ENCODE measurements around the gene SCN2A. TPM values are rescaled to one million over a fixed set of nuclear protein-coding genes. Genes with fewer than 3 reads are reported as not detected.
A peak's percentile ranks its signal among the peaks of the same experiment; 100 is the strongest.
"Not testable (repeated sequence)": the region's sequence is repeated elsewhere in the genome, so short reads cannot be mapped to it uniquely, and the experiment has no call there.

Gene SCN2A
- total and polyA plus RNA-seq, 5 donors from 2014 or later: not detected

DNA sequence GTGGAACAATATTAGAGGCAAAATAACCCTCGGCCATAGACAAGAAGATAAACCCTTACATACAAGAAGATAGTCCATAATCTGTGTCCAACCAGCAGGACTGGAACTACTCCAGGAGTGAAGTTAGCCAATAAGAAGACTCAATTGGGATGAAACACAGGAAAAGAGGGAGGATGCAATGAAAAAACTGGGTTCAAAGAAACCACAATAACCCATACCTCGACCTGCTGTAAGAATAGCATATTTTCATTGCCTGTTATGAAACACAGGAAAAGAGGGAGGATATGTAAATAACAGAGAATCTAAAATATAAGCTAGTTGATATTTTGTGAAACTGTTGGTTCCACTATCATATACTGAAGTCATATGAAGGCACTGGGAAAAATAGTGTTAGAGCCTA, 143.1 kb downstream of the SCN2A start:
- no peak overlapping the region for H3K4me3 ChIP-seq (ENCODE audit: low read depth, low read length)
- Mint-ChIP-seq H3K4me3 (no peak overlapping the region), H3K27me3 (no peaks in the 10 kb centered on the region), H3K27ac (no peak overlapping the region), H3K36me3 (no peaks in the 10 kb centered on the region), H3K4me1 (no peaks in the 10 kb centered on the region), H3K9me3 (peaks cover 0 to 3% (median 0%) of the 10 kb centered on the region in 7 donors)
- H3K27ac ChIP-seq (ENCODE audit: insufficient read depth, low read length, poor library complexity, severe bottlenecking): no peak overlapping the region
- H3K36me3 ChIP-seq (ENCODE audit: control insufficient read depth, insufficient read depth, low read length): no peaks in the 10 kb centered on the region
- no peak for ATAC-seq (ENCODE audit: low read depth in 2 of 2)
- DNase-seq: no peak
- H3K9me3 ChIP-seq (ENCODE audit: control insufficient read depth in 2 of 2, low read length in 2 of 2): no peaks in the 10 kb centered on the region
- H3K27me3 ChIP-seq (ENCODE audit: control insufficient read depth, insufficient read depth, low read length): no peaks in the 10 kb centered on the region
- H3K4me1 ChIP-seq (ENCODE audit: control insufficient read depth, insufficient read depth, low read length, poor library complexity, severe bottlenecking): no peaks in the 10 kb centered on the region

DNA sequence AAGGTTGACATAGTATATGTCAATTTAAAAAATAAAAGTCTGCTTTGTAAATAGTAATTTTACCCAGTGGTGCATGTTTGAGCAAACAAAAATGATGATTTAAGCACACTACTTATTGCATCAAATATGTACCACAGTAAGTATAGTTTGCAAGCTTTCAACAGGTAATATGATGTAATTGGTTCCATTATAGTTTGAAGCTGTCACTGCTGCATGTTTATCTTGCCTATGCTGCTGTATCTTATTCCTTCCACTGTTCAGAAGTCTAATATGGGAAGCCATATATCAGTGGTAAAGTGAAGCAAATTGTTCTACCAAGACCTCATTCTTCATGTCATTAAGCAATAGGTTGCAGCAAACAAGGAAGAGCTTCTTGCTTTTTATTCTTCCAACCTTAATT, 151.7 kb downstream of the SCN2A start:
- no peak overlapping the region for H3K27ac ChIP-seq (ENCODE audit: insufficient read depth, low read length, poor library complexity, severe bottlenecking)
- no peaks in the 10 kb centered on the region for H3K9me3 Mint-ChIP-seq
- ATAC-seq (ENCODE audit: low read depth in 2 of 2): no peak
- H3K4me3 ChIP-seq (ENCODE audit: low read depth, low read length): no peak overlapping the region
- peaks cover 3 to 10% (median 6%) of the 10 kb centered on the region in 4 donors for H3K4me1 Mint-ChIP-seq
- H3K27me3 ChIP-seq (ENCODE audit: control insufficient read depth, insufficient read depth, low read length): peaks cover 2% of the 10 kb centered on the region
- no peaks in the 10 kb centered on the region for H3K9me3 ChIP-seq (ENCODE audit: control insufficient read depth in 2 of 2, low read length in 2 of 2)
- DNase-seq: no peak
- peaks cover 16% of the 10 kb centered on the region for H3K27me3 Mint-ChIP-seq
- H3K4me3 Mint-ChIP-seq: no peak overlapping the region
- no peaks in the 10 kb centered on the region for H3K36me3 Mint-ChIP-seq
- H3K4me1 ChIP-seq (ENCODE audit: control insufficient read depth, insufficient read depth, low read length, poor library complexity, severe bottlenecking): no peaks in the 10 kb centered on the region
- no peak overlapping the region for H3K27ac Mint-ChIP-seq
- no peaks in the 10 kb centered on the region for H3K36me3 ChIP-seq (ENCODE audit: control insufficient read depth, insufficient read depth, low read length)

GRCh38 chr2:165391791-165392190, 152.6 kb downstream of the SCN2A start:
- Mint-ChIP-seq H3K27me3 (peaks cover 20% of the 10 kb centered on the region), H3K4me1 (peaks cover 3 to 10% (median 6%) of the 10 kb centered on the region in 4 donors), H3K27ac (no peak overlapping the region), H3K9me3 (no peaks in the 10 kb centered on the region), H3K4me3 (no peak overlapping the region), H3K36me3 (no peaks in the 10 kb centered on the region)
- Histone ChIP-seq H3K9me3 (ENCODE audit: control insufficient read depth in 2 of 2, low read length in 2 of 2) (no peaks in the 10 kb centered on the region), H3K4me1 (ENCODE audit: control insufficient read depth, insufficient read depth, low read length, poor library complexity, severe bottlenecking) (no peaks in the 10 kb centered on the region), H3K27me3 (ENCODE audit: control insufficient read depth, insufficient read depth, low read length) (peaks cover 2% of the 10 kb centered on the region), H3K36me3 (ENCODE audit: control insufficient read depth, insufficient read depth, low read length) (no peaks in the 10 kb centered on the region), H3K27ac (ENCODE audit: insufficient read depth, low read length, poor library complexity, severe bottlenecking) (no peak overlapping the region), H3K4me3 (ENCODE audit: low read depth, low read length) (no peak overlapping the region)
- ATAC-seq (ENCODE audit: low read depth in 2 of 2): no peak
- DNase-seq: peak in 1 of 3 donors; percentile 13

- H3K4me1 ChIP-seq (ENCODE audit: control insufficient read depth, insufficient read depth, low read length, poor library complexity, severe bottlenecking); H3K27ac Mint-ChIP-seq; H3K4me3 Mint-ChIP-seq; H3K36me3 ChIP-seq (ENCODE audit: control insufficient read depth, insufficient read depth, low read length); H3K4me3 ChIP-seq (ENCODE audit: low read depth, low read length); H3K27ac ChIP-seq (ENCODE audit: insufficient read depth, low read length, poor library complexity, severe bottlenecking); H3K36me3 Mint-ChIP-seq; H3K9me3 Mint-ChIP-seq; H3K27me3 ChIP-seq (ENCODE audit: control insufficient read depth, insufficient read depth, low read length); DNase-seq; H3K9me3 ChIP-seq (ENCODE audit: control insufficient read depth in 2 of 2, low read length in 2 of 2); ATAC-seq (ENCODE audit: low read depth in 2 of 2); H3K4me1 Mint-ChIP-seq: not testable (repeated sequence)
- peaks cover 21% of the 10 kb centered on the region for H3K27me3 Mint-ChIP-seq
Observed at GRCh38 chr2:165398603-165399002, 159.4 kb downstream of the SCN2A start.

DNA sequence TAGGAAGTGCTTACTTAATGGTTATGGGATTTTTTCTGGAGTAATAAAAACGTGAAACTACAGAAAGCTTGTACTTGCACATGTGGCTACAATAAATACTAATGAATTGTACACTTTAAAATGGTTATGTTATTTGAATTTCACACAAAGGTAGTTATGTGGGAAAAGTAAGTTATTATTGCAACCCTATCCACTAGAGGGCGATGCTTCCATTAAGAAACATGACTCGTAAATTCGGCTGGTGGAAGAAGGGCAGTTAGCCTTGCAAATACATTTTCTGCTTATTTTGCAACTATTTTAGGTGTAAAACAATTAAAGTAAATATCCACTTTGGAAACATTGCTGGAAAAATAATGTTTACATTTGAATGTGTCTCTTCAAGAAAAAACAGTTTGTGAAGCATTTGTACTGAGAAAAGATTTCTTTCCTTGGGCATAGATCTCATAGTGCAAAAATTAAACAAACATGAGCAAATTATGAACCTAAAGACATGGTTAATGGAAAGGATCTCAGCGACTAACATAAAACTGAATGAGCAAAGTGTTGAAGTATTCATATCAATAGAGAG, 162.2 kb downstream of the SCN2A start:
- Histone ChIP-seq H3K36me3 (ENCODE audit: control insufficient read depth, insufficient read depth, low read length) (no peaks in the 10 kb centered on the region), H3K9me3 (ENCODE audit: control insufficient read depth in 2 of 2, low read length in 2 of 2) (no peaks in the 10 kb centered on the region), H3K4me1 (ENCODE audit: control insufficient read depth, insufficient read depth, low read length, poor library complexity, severe bottlenecking) (no peaks in the 10 kb centered on the region), H3K27me3 (ENCODE audit: control insufficient read depth, insufficient read depth, low read length) (peaks cover 3% of the 10 kb centered on the region), H3K4me3 (ENCODE audit: low read depth, low read length) (no peak overlapping the region), H3K27ac (ENCODE audit: insufficient read depth, low read length, poor library complexity, severe bottlenecking) (no peak overlapping the region)
- Mint-ChIP-seq H3K36me3 (no peaks in the 10 kb centered on the region), H3K9me3 (no peaks in the 10 kb centered on the region), H3K4me1 (no peaks in the 10 kb centered on the region), H3K4me3 (no peak overlapping the region), H3K27me3 (peaks cover 13% of the 10 kb centered on the region), H3K27ac (no peak overlapping the region)
- ATAC-seq (ENCODE audit: low read depth in 2 of 2) (no peak), DNase-seq (peak in 2 of 3 donors; percentile 41 to 75)

GRCh38 chr2:165402162-165402561, 162.9 kb downstream of the SCN2A start:
- no peak overlapping the region for H3K27ac ChIP-seq (ENCODE audit: insufficient read depth, low read length, poor library complexity, severe bottlenecking)
- no peaks in the 10 kb centered on the region for H3K9me3 ChIP-seq (ENCODE audit: control insufficient read depth in 2 of 2, low read length in 2 of 2)
- H3K27me3 Mint-ChIP-seq: peaks cover 13% of the 10 kb centered on the region
- H3K4me3 Mint-ChIP-seq: no peak overlapping the region
- H3K9me3 Mint-ChIP-seq: no peaks in the 10 kb centered on the region
- no peak for DNase-seq
- H3K27ac Mint-ChIP-seq: no peak overlapping the region
- H3K4me3 ChIP-seq (ENCODE audit: low read depth, low read length): no peak overlapping the region
- ATAC-seq (ENCODE audit: low read depth in 2 of 2): no peak
- H3K4me1 Mint-ChIP-seq: no peaks in the 10 kb centered on the region
- no peaks in the 10 kb centered on the region for H3K36me3 ChIP-seq (ENCODE audit: control insufficient read depth, insufficient read depth, low read length)
- H3K4me1 ChIP-seq (ENCODE audit: control insufficient read depth, insufficient read depth, low read length, poor library complexity, severe bottlenecking): no peaks in the 10 kb centered on the region
- H3K27me3 ChIP-seq (ENCODE audit: control insufficient read depth, insufficient read depth, low read length): peaks cover 3% of the 10 kb centered on the region
- no peaks in the 10 kb centered on the region for H3K36me3 Mint-ChIP-seq

- no peak overlapping the region for H3K4me3 ChIP-seq (ENCODE audit: low read depth, low read length)
- Mint-ChIP-seq H3K27ac (no peak overlapping the region), H3K27me3 (peaks cover 11% of the 10 kb centered on the region), H3K4me3 (no peak overlapping the region), H3K36me3 (no peaks in the 10 kb centered on the region), H3K4me1 (no peaks in the 10 kb centered on the region), H3K9me3 (no peaks in the 10 kb centered on the region)
- DNase-seq: no peak
- H3K36me3 ChIP-seq (ENCODE audit: control insufficient read depth, insufficient read depth, low read length): no peaks in the 10 kb centered on the region
- no peaks in the 10 kb centered on the region for H3K9me3 ChIP-seq (ENCODE audit: control insufficient read depth in 2 of 2, low read length in 2 of 2)
- H3K27me3 ChIP-seq (ENCODE audit: control insufficient read depth, insufficient read depth, low read length): peaks cover 3% of the 10 kb centered on the region
- no peak for ATAC-seq (ENCODE audit: low read depth in 2 of 2)
- no peak overlapping the region for H3K27ac ChIP-seq (ENCODE audit: insufficient read depth, low read length, poor library complexity, severe bottlenecking)
- no peaks in the 10 kb centered on the region for H3K4me1 ChIP-seq (ENCODE audit: control insufficient read depth, insufficient read depth, low read length, poor library complexity, severe bottlenecking)
Observed at GRCh38 chr2:165406173-165406572, 167.0 kb downstream of the SCN2A start.

GRCh38 chr2:165407466-165407865, 168.3 kb downstream of the SCN2A start:
- H3K36me3 Mint-ChIP-seq: no peaks in the 10 kb centered on the region
- H3K27ac Mint-ChIP-seq: no peak overlapping the region
- H3K9me3 ChIP-seq (ENCODE audit: control insufficient read depth in 2 of 2, low read length in 2 of 2): no peaks in the 10 kb centered on the region
- DNase-seq (no peak), ATAC-seq (ENCODE audit: low read depth in 2 of 2) (no peak)
- H3K4me3 ChIP-seq (ENCODE audit: low read depth, low read length): no peak overlapping the region
- no peaks in the 10 kb centered on the region for H3K4me1 ChIP-seq (ENCODE audit: control insufficient read depth, insufficient read depth, low read length, poor library complexity, severe bottlenecking)
- H3K27ac ChIP-seq (ENCODE audit: insufficient read depth, low read length, poor library complexity, severe bottlenecking): no peak overlapping the region
- H3K4me1 Mint-ChIP-seq: no peaks in the 10 kb centered on the region
- H3K27me3 Mint-ChIP-seq: peaks cover 4% of the 10 kb centered on the region
- peaks cover 3% of the 10 kb centered on the region for H3K27me3 ChIP-seq (ENCODE audit: control insufficient read depth, insufficient read depth, low read length)
- H3K4me3 Mint-ChIP-seq: no peak overlapping the region
- no peaks in the 10 kb centered on the region for H3K9me3 Mint-ChIP-seq
- H3K36me3 ChIP-seq (ENCODE audit: control insufficient read depth, insufficient read depth, low read length): no peaks in the 10 kb centered on the region
